ENCODE data around the gene SUB1. TPM values are rescaled to one million over a fixed set of nuclear protein-coding genes. Genes with fewer than 3 reads are reported as not detected.

SUB1 gene
- total RNA-seq, 4 donors from 2014 or later: 142 to 466 (median 206) TPM

GRCh38 chr5:32645246-32645645, 59.9 kb downstream of the SUB1 start:
- no peak for TF ChIP-seq CTCF (IDR thresholded peaks at IDR 0.05; ENCODE audit: low read depth)

- no peak for TF ChIP-seq CTCF (IDR thresholded peaks at IDR 0.05; ENCODE audit: low read depth)
These were observed 61.0 kb downstream of the SUB1 start for GRCh38 chr5:32646061-32646969.

GRCh38 chr5:32651088-32651487, 65.7 kb downstream of the SUB1 start:
- TF ChIP-seq CTCF (IDR thresholded peaks at IDR 0.05; ENCODE audit: low read depth): no peak

DNA sequence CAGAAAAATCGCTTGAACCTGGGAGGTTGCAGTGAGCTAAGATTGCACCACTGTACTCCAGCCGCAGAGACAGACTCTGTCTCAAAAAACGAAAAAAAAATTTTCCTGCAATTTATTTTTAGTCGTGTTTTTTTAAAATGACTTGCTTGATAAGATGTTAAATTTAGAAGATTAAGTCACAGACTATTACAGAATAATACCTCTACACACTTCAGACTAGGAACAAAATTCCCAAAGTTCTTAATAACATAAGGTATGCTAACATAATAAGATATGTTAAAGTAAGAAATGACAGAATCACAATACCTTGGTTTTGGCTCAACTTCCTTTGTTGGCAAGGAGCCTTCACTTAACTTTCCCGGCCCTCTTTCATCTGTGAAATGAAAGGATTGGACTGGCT, 66.3 kb downstream of the SUB1 start:
- TF ChIP-seq CTCF (IDR thresholded peaks at IDR 0.05; ENCODE audit: low read depth): no peak

Other genes starting within 250 kb of the SUB1 start
- 100 to 1,000 TPM in 2 of 4 donors, 10 to 100 TPM in 2; 64.6 to 142 (median 91.8) TPM for gene ZFR, start 140.8 kb upstream of the SUB1 start, total RNA-seq
- 10 to 100 TPM in 3 of 4 donors, 1 to 10 TPM in 1; 5.6 to 45.4 (median 23.0) TPM for gene NPR3, start 125.8 kb downstream of the SUB1 start, total RNA-seq